Activated CD4-positive, alpha-beta T cell treated with anti-CD3 and anti-CD28 coated beads for 24 hours (primary cell): ENCODE results near the gene HCN1.
"Not testable (repeated sequence)": the region's sequence is repeated elsewhere in the genome, so short reads cannot be mapped to it uniquely, and the experiment has no call there.

Source experiments
- DNase-seq, 2 donors: peaks; one replicate each; pipeline ENCODE4 v3.0.0-alpha.2; 2020; ENCODE audit warnings: low read depth in 2 of 2

The HCN1 gene

DNA sequence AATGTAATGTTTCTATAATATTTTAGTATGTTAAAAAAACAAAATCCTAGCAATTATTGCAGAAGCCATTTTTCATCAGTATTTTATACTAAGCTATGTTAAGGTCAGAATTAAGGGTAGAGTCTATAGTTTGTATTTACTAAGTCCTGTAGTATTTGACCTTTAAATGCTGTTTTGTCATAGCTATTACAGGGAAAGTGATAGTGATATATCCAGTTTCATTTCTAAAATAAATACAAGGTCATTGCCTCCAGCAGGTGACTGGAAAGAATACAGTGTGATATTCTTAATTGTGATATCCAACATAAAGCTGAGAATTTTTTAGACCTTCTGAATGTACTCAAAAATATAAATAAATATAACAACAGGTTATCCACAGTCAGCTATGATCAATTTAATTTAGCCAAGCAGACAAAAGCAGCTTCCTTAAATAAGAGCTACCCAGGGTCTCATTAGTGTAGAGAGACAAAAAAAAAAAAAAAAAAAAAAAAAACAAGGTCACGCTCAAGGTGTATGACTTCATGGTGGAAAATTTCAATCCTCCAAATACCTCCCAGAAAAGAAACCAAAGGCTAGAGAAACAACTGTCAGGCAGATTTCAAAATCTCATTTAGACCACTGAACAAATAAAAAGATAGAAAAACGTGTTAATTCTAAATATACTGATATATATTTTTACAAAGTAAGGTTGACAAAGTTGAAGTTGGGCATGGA is 278.7 kb downstream of the HCN1 start:
- DNase-seq: no peak

DNA sequence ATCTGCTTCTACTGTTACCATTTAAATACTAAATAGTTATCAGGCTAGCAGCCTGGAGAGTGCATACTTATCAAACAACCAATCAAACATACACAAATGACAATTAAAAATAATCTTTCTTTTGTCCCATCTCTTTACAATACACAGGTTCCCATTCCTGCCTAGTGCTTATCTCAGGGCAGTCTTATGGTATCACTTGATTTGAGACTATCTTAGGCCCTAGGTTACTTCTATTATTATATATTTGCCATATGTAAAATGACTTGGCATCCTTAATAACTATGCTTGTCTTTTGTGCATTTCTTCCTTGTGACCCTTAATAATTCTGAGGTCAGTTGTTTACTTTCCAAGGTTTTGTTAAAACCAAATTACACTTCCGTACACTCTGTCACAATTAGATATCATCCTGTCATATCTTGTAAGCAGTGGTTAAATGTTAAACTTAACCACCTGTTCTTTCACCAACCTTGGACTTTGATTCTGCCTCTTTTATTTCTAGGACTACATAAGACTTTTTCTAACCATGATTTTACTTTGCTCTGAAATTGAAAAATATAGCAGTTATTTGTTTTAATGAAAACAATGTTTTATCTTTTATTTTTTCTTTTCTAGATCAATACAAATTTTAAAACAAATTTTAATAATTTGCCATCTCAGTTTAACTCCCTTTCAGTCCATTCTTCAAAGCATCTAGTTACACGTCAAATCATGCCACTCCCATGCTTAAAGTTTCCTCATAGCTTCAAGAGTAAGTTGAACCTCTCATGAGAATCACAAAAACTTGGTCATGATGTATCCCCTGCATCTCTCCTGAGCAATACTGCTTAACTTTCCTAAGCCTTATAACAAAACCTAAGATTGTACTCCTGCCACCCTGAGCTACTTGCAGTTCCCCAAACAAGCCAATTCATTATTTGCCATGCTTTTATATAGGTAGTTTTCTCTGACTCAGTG is 281.3 kb downstream of the HCN1 start:
- DNase-seq: no peak

GRCh38 chr5:45411971-45412612 is 284.1 kb downstream of the HCN1 start:
- DNase-seq: no peak

GRCh38 chr5:45410304-45410995 is 285.7 kb downstream of the HCN1 start:
- no peak for DNase-seq

GRCh38 chr5:45408067-45408466 is 288.1 kb downstream of the HCN1 start:
- no peak for DNase-seq

DNA sequence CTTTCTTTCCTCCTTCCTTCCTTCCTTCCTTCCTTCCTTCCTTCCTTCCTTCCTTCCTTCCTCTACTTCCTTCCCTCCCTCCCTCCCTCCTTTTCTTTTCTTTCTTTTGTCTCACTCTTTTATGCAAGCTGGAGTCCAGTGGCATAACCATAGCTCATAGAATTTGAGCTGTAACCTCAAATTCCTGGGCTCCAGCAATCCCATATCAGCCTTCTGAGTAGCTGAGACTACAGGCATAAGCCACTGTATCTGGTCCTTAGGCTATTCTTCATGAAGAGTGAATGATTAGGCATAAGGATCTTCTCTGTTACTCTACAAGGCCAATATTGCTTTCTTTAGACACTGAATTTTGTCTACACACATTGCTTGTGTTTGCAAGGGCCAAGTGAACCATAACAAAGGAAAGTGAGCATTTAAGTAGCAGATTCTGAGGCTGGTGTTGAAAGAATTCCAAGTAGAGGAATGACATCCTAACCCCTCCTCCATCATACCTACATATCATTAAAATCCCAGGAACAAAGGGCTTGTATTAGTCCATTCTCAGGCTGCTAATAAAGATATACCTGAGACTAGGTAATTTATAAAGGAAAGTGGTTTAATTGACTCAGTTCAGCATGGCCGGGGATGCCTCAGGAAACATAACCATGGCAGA is 293.2 kb downstream of the HCN1 start:
- DNase-seq: no peak

- DNase-seq: no peak
Observed at GRCh38 chr5:45399041-45399440, 297.1 kb downstream of the HCN1 start.

GRCh38 chr5:45385321-45386058 is 310.7 kb downstream of the HCN1 start:
- DNase-seq: no peak

- DNase-seq: no peak
Observed at GRCh38 chr5:45383985-45384384, 312.2 kb downstream of the HCN1 start.

DNA sequence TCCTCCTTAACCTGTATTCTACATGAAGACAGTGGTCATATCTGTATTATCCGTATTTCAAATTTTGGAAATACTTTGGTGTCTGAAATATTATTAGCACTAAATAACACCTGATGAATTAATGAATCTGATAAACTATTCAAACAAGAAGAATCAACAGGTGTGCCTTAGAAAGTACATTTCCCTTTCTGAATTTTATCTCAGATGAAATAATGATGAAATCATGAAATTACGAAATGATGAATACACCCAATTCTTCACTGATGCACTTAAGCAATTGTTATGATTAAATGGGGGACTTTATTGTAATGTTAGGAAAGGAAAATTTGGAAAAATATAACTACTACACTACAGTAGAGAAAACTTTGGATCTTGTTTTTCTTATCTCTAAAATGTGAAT is 313.6 kb downstream of the HCN1 start:
- DNase-seq: no peak

DNA sequence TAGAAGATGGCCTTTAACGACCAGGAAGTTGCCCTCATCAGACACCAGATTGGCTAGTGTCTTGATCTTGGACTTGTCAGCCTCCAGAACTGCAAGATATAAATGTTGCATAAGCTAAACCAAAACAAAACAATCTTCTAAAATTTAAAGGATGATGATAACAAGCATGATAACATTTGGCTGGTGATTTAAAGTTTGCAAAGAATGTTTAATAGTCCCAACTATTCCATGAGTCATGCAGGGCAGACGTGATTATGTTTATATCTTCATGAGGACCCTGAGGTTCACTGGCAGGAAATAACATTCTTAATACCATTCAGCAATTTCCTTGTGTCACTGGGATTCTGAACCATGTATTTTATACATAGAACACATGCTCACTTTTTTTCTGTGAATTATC is 319.8 kb downstream of the HCN1 start:
- no peak for DNase-seq

DNA sequence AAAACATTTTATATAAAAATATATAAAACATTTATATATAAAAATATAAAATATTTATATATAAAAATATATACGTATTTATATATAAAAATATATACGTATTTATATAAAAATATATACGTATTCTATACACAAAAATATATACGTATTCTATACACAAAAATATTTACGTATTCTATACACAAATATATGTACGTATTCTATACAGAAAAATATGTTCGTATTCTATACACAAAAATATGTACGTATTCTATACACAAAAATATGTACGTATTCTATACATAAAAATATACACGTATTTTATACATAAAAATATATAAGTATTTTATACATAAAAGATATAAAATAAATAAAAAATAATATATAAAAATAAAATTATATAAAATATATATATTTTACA is 323.6 kb downstream of the HCN1 start:
- no peak for DNase-seq

GRCh38 chr5:45371423-45371822 is 324.8 kb downstream of the HCN1 start:
- DNase-seq: not testable (repeated sequence)

GRCh38 chr5:45355189-45355992 is 340.8 kb downstream of the HCN1 start:
- no peak for DNase-seq

GRCh38 chr5:45336464-45336863 is 359.7 kb downstream of the HCN1 start:
- DNase-seq: no peak

- no peak for DNase-seq
Observed at GRCh38 chr5:45335978-45336377, 360.2 kb downstream of the HCN1 start.

GRCh38 chr5:45335346-45335745 is 360.8 kb downstream of the HCN1 start:
- no peak for DNase-seq

GRCh38 chr5:45334939-45335338 is 361.2 kb downstream of the HCN1 start:
- DNase-seq: no peak

DNA sequence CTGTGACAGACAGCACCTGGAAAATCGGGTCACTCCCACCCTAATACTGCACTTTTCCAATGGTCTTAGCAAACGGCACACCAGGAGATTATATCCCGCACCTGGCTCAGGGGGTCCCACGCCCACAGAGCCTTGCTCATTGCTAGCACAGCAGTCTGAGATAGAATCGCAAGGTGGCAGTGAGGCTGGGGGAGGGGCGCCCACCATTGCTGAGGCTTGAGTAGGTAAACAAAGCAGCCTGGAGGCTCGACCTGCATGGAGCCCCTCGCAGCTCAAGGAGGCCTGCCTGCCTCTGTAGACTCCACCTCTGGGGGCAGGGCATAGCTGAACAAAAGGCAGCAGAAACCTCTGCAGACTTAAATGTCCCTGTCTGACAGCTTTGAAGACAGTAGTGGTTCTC is 383.6 kb downstream of the HCN1 start:
- DNase-seq: not testable (repeated sequence)

DNA sequence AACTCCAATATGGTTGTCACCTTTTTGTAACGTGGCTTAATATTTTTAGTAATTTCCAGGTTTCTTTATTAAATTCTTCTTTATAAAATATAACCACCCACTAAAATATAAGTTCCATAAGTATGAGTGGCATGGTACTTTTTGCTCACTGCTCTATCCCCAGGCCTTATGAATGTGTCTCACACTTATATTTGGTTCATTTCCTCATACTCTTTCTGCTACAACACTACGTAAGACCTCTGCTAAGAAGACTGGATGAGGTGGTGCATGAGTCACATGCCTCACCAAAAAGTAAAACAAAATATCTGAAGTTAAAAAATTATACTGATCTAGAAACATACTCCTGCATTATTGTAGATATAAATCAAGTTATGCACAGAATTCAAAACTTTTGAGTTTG is 400.9 kb downstream of the HCN1 start:
- DNase-seq: no peak
